Skeletal muscle satellite cell (primary cell): ENCODE results near the gene E2F4.

Experiments
- H3K27me3 ChIP-seq: 2 replicates; pipeline ENCODE4 v1.7.0; 2013; ENCODE audit warnings: low read length; ENCODE audit not compliant: control insufficient read depth, insufficient read depth
- H3K36me3 ChIP-seq: 2 replicates; pipeline ENCODE4 v1.7.0; 2013; ENCODE audit warnings: mild to moderate bottlenecking, control low read depth, low read length; ENCODE audit not compliant: insufficient read depth
- H3K4me1 ChIP-seq: 2 replicates; pipeline ENCODE4 v1.7.0; 2013; ENCODE audit warnings: low read length; ENCODE audit not compliant: control insufficient read depth, insufficient read depth
- H3K4me2 ChIP-seq: 2 replicates; pipeline ENCODE4 v1.7.0; 2013; ENCODE audit warnings: mild to moderate bottlenecking, low read length
- H3K4me3 ChIP-seq: 2 replicates; pipeline ENCODE4 v1.7.0; 2013; ENCODE audit warnings: low read length
- H3K9ac ChIP-seq: 2 replicates; pipeline ENCODE4 v1.7.0; 2013; ENCODE audit warnings: mild to moderate bottlenecking, low read depth, low read length, moderate library complexity
- H3K9me3 ChIP-seq: replicated peaks from 2 replicates; pipeline ENCODE4 v1.7.0; 2013; ENCODE audit warnings: mild to moderate bottlenecking, control low read depth, low read length

Gene E2F4

GRCh38 chr16:67200491-67200890 is 8.5 kb downstream of the E2F4 start:
- H3K4me2 ChIP-seq, result no peak overlapping the region
- no peak overlapping the region for H3K4me3 ChIP-seq
- no peaks in the 10 kb centered on the region for H3K27me3 ChIP-seq
- peaks cover 57% of the 10 kb centered on the region for H3K36me3 ChIP-seq
- no peaks in the 10 kb centered on the region for H3K4me1 ChIP-seq
- no peak overlapping the region for H3K9ac ChIP-seq
- H3K9me3 ChIP-seq, result no peaks in the 10 kb centered on the region

DNA sequence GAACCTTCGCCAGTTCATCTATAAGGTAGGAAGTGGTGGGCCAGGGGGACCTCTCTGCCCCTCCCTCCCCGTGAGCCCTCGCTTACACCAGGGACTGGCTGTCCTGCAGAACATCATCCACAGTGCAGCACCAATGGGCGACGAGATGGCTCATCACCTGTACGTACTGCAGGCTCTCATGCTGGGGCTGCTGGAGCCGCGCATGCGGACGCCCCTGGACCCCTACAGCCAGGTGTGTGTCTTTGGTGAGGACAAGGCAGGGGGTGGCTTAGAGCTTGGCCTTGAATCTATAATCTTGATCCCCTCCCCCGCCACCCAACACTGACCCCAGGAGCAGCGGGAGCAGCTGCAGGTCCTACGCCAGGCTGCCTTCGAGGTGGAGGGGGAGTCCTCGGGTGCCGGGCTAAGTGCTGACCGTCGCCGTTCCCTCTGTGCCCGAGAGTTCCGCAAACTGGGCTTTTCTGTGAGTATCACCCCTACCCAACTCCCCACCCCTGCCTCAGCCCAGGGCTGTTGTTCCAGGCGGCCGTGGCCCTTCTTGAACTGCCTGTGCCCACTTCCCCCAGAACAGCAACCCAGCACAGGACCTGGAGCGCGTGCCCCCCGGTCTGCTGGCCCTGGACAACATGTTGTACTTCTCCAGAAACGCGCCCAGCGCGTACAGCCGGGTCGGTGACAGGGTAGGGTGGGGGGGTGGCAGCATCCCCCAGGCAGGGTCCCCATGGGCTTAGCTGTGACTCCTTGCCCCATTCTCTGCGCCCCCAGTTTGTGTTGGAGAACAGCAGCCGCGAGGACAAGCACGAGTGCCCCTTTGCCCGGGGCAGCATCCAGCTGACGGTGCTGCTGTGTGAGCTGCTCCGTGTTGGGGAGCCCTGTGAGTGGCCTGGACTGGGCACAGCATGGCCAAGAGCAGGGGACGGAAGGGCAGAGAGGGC is 9.7 kb downstream of the E2F4 start:
- no peak overlapping the region for H3K9ac ChIP-seq

DNA sequence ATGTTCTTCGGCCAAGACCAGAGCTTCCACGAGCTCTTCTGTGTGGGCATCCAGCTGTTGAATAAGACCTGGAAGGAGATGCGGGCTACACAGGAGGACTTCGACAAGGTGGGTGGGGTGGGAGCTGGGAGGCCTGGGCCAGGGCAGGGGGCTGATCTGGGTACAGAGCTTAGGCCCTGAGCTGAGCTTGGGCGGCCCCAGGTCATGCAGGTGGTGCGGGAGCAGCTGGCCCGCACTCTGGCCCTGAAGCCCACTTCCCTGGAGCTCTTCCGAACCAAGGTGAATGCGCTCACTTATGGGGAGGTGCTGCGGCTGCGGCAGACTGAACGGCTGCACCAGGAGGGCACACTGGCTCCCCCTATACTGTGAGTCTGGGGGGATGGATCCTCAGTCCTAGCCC is 10.5 kb downstream of the E2F4 start:
- Histone ChIP-seq H3K27me3 (no peaks in the 10 kb centered on the region), H3K4me1 (peaks cover 13% of the 10 kb centered on the region), H3K36me3 (peaks cover 37% of the 10 kb centered on the region), H3K4me3 (no peak overlapping the region), H3K9ac (no peak overlapping the region), H3K4me2 (no peak overlapping the region), H3K9me3 (no peaks in the 10 kb centered on the region)

More for the DNA sequence above, 9.7 kb downstream of the E2F4 start:
- H3K9me3 ChIP-seq, result no peaks in the 10 kb centered on the region
- peaks cover 5% of the 10 kb centered on the region for H3K4me1 ChIP-seq
- no peaks in the 10 kb centered on the region for H3K27me3 ChIP-seq
- H3K4me2 ChIP-seq, result no peak overlapping the region
- H3K4me3 ChIP-seq, result no peak overlapping the region
- H3K36me3 ChIP-seq, result peaks cover 45% of the 10 kb centered on the region

GRCh38 chr16:67202956-67203493 is 11.1 kb downstream of the E2F4 start:
- Histone ChIP-seq H3K27me3 (no peaks in the 10 kb centered on the region), H3K4me1 (peaks cover 19% of the 10 kb centered on the region), H3K4me3 (no peak overlapping the region), H3K4me2 (no peak overlapping the region), H3K9me3 (no peaks in the 10 kb centered on the region), H3K9ac (no peak overlapping the region), H3K36me3 (peaks cover 31% of the 10 kb centered on the region)

DNA sequence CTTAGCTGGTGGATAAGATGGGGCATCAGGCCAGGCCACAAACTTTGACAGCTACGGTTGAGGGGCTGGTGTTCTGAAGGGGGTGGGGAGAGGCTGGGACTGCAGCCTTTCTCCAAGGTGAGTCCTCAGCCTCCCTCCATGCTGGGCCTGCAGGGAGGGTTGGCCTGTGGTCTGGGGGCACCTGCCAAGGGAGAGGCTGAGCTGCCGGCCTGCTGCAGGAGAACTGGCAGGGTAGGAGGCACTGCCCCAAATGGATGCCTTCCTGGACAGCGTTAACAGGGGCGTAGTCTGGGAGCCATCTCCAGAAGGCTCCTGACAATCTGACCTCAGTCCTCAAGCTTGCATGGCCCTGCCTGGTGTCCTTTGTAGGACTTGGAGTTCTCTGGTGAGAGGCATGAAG is 12.1 kb downstream of the E2F4 start:
- peaks cover 26% of the 10 kb centered on the region for H3K36me3 ChIP-seq
- no peak overlapping the region for H3K4me3 ChIP-seq
- H3K27me3 ChIP-seq, result no peaks in the 10 kb centered on the region
- H3K9me3 ChIP-seq, result no peaks in the 10 kb centered on the region
- no peak overlapping the region for H3K9ac ChIP-seq
- no peak overlapping the region for H3K4me2 ChIP-seq
- H3K4me1 ChIP-seq, result peaks cover 22% of the 10 kb centered on the region

DNA sequence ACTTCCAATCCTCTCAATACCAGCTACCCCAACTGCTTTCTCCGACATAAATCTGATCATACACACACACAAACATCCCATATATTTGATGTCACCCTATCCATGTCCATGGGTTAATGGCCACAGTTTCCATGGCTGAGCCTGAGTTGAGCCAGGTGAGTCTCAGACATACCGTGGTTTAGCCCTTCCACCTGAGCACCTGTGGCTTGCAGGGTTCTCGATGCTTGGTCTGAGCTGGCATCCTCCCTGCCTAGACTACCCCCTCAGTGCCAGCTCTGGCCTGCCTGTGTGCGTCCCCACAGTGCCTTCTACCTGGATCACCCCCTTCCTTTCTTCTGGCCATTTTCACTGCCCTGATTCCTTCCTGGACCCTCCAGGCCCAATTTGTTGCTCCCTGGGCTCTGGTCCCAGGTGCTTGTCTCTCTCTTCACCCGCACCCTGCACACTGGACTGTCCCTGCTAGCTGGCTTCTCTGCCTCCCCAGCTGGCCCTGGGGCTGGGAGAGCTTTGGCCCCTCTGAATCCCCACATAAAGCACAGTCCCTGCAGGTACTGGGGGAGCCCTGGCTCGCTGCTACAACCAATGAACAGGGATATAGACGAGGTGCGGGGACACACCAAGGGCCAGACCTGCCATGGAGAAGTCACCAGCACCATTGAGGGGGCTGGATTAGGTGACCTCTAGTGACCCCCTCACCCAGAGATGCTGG is 14.3 kb downstream of the E2F4 start:
- H3K9me3 ChIP-seq, result no peaks in the 10 kb centered on the region
- peaks cover 22% of the 10 kb centered on the region for H3K4me1 ChIP-seq
- H3K27me3 ChIP-seq, result no peaks in the 10 kb centered on the region
- H3K4me2 ChIP-seq, result no peak overlapping the region
- no peak overlapping the region for H3K9ac ChIP-seq
- H3K4me3 ChIP-seq, result no peak overlapping the region
- H3K36me3 ChIP-seq, result peaks cover 16% of the 10 kb centered on the region

GRCh38 chr16:67206838-67207248 is 14.9 kb downstream of the E2F4 start:
- Histone ChIP-seq H3K4me3 (no peak overlapping the region), H3K36me3 (peaks cover 10% of the 10 kb centered on the region), H3K9ac (no peak overlapping the region), H3K4me1 (peaks cover 22% of the 10 kb centered on the region), H3K4me2 (no peak overlapping the region), H3K27me3 (no peaks in the 10 kb centered on the region), H3K9me3 (no peaks in the 10 kb centered on the region)

DNA sequence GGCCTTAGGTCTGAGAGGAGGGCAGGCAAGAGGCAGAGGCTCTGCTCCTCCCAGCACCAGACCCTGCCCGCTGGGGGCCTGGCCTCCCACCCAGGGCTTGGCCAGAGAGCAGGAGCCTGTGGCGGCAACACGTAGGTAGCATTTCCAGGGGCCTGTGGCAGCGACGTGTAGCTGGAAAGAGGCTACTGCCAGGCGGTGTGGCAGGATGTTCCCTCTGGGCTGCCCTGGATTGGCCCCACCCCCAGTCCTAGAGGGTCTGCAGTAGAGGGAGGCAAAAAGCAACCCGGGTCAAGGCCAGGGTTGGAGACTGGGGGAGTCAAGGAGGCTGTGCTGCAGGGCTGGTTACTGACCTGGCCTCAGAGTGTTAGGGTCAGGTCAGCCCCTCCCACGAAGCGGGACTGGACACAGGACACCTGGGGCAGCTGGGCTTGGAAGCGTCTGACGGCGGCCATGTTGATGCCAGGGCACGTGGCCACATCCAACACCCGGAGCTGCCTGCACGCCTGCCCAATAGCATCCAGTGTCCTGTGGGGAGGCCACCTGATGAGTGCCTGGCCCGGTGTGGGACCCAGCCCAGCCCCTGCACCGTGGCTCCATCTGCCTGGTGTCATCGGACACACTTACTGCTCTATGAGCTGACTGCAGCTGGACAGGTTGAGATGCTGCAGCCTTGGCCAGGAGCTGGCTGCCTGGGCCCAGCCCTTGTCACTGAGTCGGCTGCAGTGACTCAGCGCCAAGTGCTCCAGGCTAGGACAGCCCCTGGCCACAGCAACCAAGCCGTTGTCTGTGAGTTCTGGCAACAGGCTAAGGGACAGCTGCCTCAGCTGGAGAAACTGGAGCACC is 15.5 kb downstream of the E2F4 start:
- Histone ChIP-seq H3K4me3 (peak overlapping the region; percentile 33), H3K27me3 (no peaks in the 10 kb centered on the region), H3K9me3 (no peaks in the 10 kb centered on the region), H3K4me2 (no peak overlapping the region), H3K4me1 (peaks cover 22% of the 10 kb centered on the region), H3K9ac (no peak overlapping the region), H3K36me3 (peaks cover 10% of the 10 kb centered on the region)

GRCh38 chr16:67208154-67208896 is 16.4 kb downstream of the E2F4 start:
- Histone ChIP-seq H3K27me3 (no peaks in the 10 kb centered on the region), H3K9me3 (no peaks in the 10 kb centered on the region), H3K4me2 (no peak overlapping the region), H3K4me1 (peaks cover 22% of the 10 kb centered on the region), H3K36me3 (peaks cover 10% of the 10 kb centered on the region), H3K9ac (no peak overlapping the region), H3K4me3 (peak overlapping the region; percentile 33)

DNA sequence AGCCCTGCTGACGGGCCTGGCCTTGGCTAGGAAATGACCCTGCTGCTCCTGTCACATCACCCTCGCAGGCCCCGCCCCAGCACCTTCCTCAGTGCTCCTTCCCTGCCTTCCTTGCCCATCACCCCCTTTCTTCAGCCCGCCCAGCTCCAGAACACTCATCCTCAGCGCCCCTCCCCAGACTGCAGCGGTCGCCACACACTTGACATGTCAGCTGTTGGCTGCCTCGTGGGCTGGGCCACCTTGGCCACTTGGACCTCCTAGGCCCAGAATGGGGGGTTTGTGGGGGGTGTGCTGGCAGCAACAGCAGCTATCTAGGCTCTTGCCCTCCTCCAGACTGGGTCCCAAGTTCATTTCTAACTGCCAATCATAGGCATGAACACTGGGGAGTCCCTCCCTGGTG is 17.6 kb downstream of the E2F4 start:
- Histone ChIP-seq H3K27me3 (no peaks in the 10 kb centered on the region), H3K9me3 (no peaks in the 10 kb centered on the region), H3K4me3 (no peak overlapping the region), H3K9ac (no peak overlapping the region), H3K36me3 (no peaks in the 10 kb centered on the region), H3K4me1 (peaks cover 22% of the 10 kb centered on the region), H3K4me2 (no peak overlapping the region)
